Measurements from ENCODE around the gene STAT5A. TPM values are rescaled to one million over a fixed set of nuclear protein-coding genes. Genes with fewer than 3 reads are reported as not detected.
"Not testable (repeated sequence)": the region's sequence is repeated elsewhere in the genome, so short reads cannot be mapped to it uniquely, and the experiment has no call there.

STAT5A gene
- 5.0 and 5.5 TPM in 2 replicates for total RNA-seq (2014; rRNA removed; shearing (Covaris generic))

GRCh38 chr17:42287977-42288802 is at the start of gene STAT5A:
TSS of gene STAT5A (plus strand) at chr17:42288498. CDS start at chr17:42289412, 914 bp downstream.
- DNase-seq (ENCODE audit: low spot score): peak; percentile 44

- DNase-seq (ENCODE audit: low spot score): not testable (repeated sequence)
Measured at GRCh38 chr17:42239576-42239975, 48.7 kb upstream of the STAT5A start.

GRCh38 chr17:42240201-42240600 is 48.1 kb upstream of the STAT5A start:
- DNase-seq (ENCODE audit: low spot score): no peak

GRCh38 chr17:42240863-42241262 is 47.4 kb upstream of the STAT5A start:
- not testable (repeated sequence) for DNase-seq (ENCODE audit: low spot score)

GRCh38 chr17:42241871-42242270 is 46.4 kb upstream of the STAT5A start:
- DNase-seq (ENCODE audit: low spot score): no peak

GRCh38 chr17:42243493-42243982 is 44.8 kb upstream of the STAT5A start:
- DNase-seq (ENCODE audit: low spot score): no peak

GRCh38 chr17:42244116-42244515 is 44.2 kb upstream of the STAT5A start:
- DNase-seq (ENCODE audit: low spot score): not testable (repeated sequence)

GRCh38 chr17:42245183-42245582 is 43.1 kb upstream of the STAT5A start:
- not testable (repeated sequence) for DNase-seq (ENCODE audit: low spot score)

GRCh38 chr17:42246515-42246914 is 41.8 kb upstream of the STAT5A start:
- DNase-seq (ENCODE audit: low spot score): no peak

GRCh38 chr17:42247734-42248133 is 40.6 kb upstream of the STAT5A start:
- DNase-seq (ENCODE audit: low spot score): peak; percentile 40

GRCh38 chr17:42248351-42249179 is 39.7 kb upstream of the STAT5A start:
- DNase-seq (ENCODE audit: low spot score): peak; percentile 44

GRCh38 chr17:42249681-42250446 is 38.4 kb upstream of the STAT5A start:
- no peak for DNase-seq (ENCODE audit: low spot score)

- peak; percentile 23 for DNase-seq (ENCODE audit: low spot score)
Measured at GRCh38 chr17:42251115-42251514, 37.2 kb upstream of the STAT5A start.

- DNase-seq (ENCODE audit: low spot score): peak; percentile 66
Measured at GRCh38 chr17:42252597-42253550, 35.4 kb upstream of the STAT5A start.

GRCh38 chr17:42253578-42253977 is 34.7 kb upstream of the STAT5A start:
- DNase-seq (ENCODE audit: low spot score): peak; percentile 50

- no peak for DNase-seq (ENCODE audit: low spot score)
Measured at GRCh38 chr17:42255445-42255844, 32.9 kb upstream of the STAT5A start.

GRCh38 chr17:42260318-42260717 is 28.0 kb upstream of the STAT5A start:
- no peak for DNase-seq (ENCODE audit: low spot score)

GRCh38 chr17:42264366-42264765 is 23.9 kb upstream of the STAT5A start:
- DNase-seq (ENCODE audit: low spot score): not testable (repeated sequence)

- no peak for DNase-seq (ENCODE audit: low spot score)
Measured at GRCh38 chr17:42266462-42266861, 21.8 kb upstream of the STAT5A start.
